Measurements from ENCODE around the gene ATXN1.

The ATXN1 gene

GRCh38 chr6:16292942-16293341 lies 468.3 kb downstream of the ATXN1 start:
- Histone ChIP-seq H3K9me3 (ENCODE audit: control insufficient read depth, low read length) (no peaks in the 10 kb centered on the region), H2BK5ac (ENCODE audit: low read depth, low read length, poor library complexity, severe bottlenecking) (no peak overlapping the region), H3K14ac (ENCODE audit: low read length in 2 of 2) (no peak overlapping the region), H2AFZ (ENCODE audit: low read depth, low read length) (no peak overlapping the region), H3K4me3 (ENCODE audit: insufficient read depth in 1 of 2, low read depth in 1 of 2, low read length in 2 of 2) (no peak overlapping the region), H3K27me3 (ENCODE audit: control insufficient read depth in 1 of 2, insufficient read depth in 1 of 2, low read length in 2 of 2) (no peaks in the 10 kb centered on the region), H2BK120ac (ENCODE audit: low read depth, low read length) (no peak overlapping the region), H3K9ac (ENCODE audit: low read length) (no peak overlapping the region), H3K4ac (ENCODE audit: low read depth in 1 of 2, low read length in 2 of 2) (no peak overlapping the region), H4K8ac (ENCODE audit: low read length) (no peak overlapping the region), H2BK12ac (ENCODE audit: low read length in 2 of 2) (no peak overlapping the region), H2AK5ac (ENCODE audit: low read length, severe bottlenecking) (no peak overlapping the region), H3K23ac (ENCODE audit: low read length in 2 of 2) (no peak overlapping the region), H3K27ac (ENCODE audit: low read length, poor library complexity, severe bottlenecking) (no peak overlapping the region), H2BK15ac (ENCODE audit: low read depth, poor library complexity, severe bottlenecking) (no peak overlapping the region), H3K18ac (ENCODE audit: low read depth in 1 of 2, low read length in 2 of 2) (no peak overlapping the region), H3K79me1 (replicated peaks; ENCODE audit: low read length, poor library complexity, severe bottlenecking) (no peaks in the 10 kb centered on the region), H3K4me1 (ENCODE audit: control insufficient read depth, insufficient read depth, low read depth, low read length) (no peaks in the 10 kb centered on the region), H3K4me2 (ENCODE audit: low read length, poor library complexity, severe bottlenecking) (no peak overlapping the region), H3K36me3 (ENCODE audit: control insufficient read depth in 1 of 2, insufficient read depth in 2 of 2, low read depth in 1 of 2, low read length in 2 of 2) (peaks cover 2 to 3% of the 10 kb centered on the region in 2 experiments), H4K91ac (ENCODE audit: low read length) (no peak overlapping the region)
- DNase-seq, result no peak
- 78% methylated on average over 8 of the region's 8 CpGs for WGBS

- Histone ChIP-seq H2BK120ac (ENCODE audit: low read depth, low read length) (no peak overlapping the region), H3K14ac (ENCODE audit: low read length in 2 of 2) (no peak overlapping the region), H4K91ac (ENCODE audit: low read length) (no peak overlapping the region), H3K4ac (ENCODE audit: low read depth in 1 of 2, low read length in 2 of 2) (no peak overlapping the region), H3K36me3 (ENCODE audit: control insufficient read depth in 1 of 2, insufficient read depth in 2 of 2, low read depth in 1 of 2, low read length in 2 of 2) (peaks cover 2 to 3% of the 10 kb centered on the region in 2 experiments), H3K4me2 (ENCODE audit: low read length, poor library complexity, severe bottlenecking) (no peak overlapping the region), H3K9me3 (ENCODE audit: control insufficient read depth, low read length) (no peaks in the 10 kb centered on the region), H3K9ac (ENCODE audit: low read length) (no peak overlapping the region), H2BK15ac (ENCODE audit: low read depth, poor library complexity, severe bottlenecking) (no peak overlapping the region), H3K4me1 (ENCODE audit: control insufficient read depth, insufficient read depth, low read depth, low read length) (no peaks in the 10 kb centered on the region), H2AFZ (ENCODE audit: low read depth, low read length) (no peak overlapping the region), H2AK5ac (ENCODE audit: low read length, severe bottlenecking) (no peak overlapping the region), H3K27me3 (ENCODE audit: control insufficient read depth in 1 of 2, insufficient read depth in 1 of 2, low read length in 2 of 2) (no peaks in the 10 kb centered on the region), H3K27ac (ENCODE audit: low read length, poor library complexity, severe bottlenecking) (no peak overlapping the region), H3K79me1 (replicated peaks; ENCODE audit: low read length, poor library complexity, severe bottlenecking) (no peaks in the 10 kb centered on the region), H3K23ac (ENCODE audit: low read length in 2 of 2) (no peak overlapping the region), H2BK12ac (ENCODE audit: low read length in 2 of 2) (no peak overlapping the region), H3K18ac (ENCODE audit: low read depth in 1 of 2, low read length in 2 of 2) (no peak overlapping the region), H3K4me3 (ENCODE audit: insufficient read depth in 1 of 2, low read depth in 1 of 2, low read length in 2 of 2) (no peak overlapping the region), H2BK5ac (ENCODE audit: low read depth, low read length, poor library complexity, severe bottlenecking) (no peak overlapping the region), H4K8ac (ENCODE audit: low read length) (no peak overlapping the region)
- no peak for DNase-seq
- WGBS, result 86% methylated on average over 5 of the region's 5 CpGs
These were observed 468.8 kb downstream of the ATXN1 start for GRCh38 chr6:16292432-16292831.

- Histone ChIP-seq H2AFZ (ENCODE audit: low read depth, low read length) (no peak overlapping the region), H2BK120ac (ENCODE audit: low read depth, low read length) (no peak overlapping the region), H3K27ac (ENCODE audit: low read length, poor library complexity, severe bottlenecking) (no peak overlapping the region), H3K27me3 (ENCODE audit: control insufficient read depth in 1 of 2, insufficient read depth in 1 of 2, low read length in 2 of 2) (no peaks in the 10 kb centered on the region), H4K8ac (ENCODE audit: low read length) (no peak overlapping the region), H3K4ac (ENCODE audit: low read depth in 1 of 2, low read length in 2 of 2) (no peak overlapping the region), H3K4me1 (ENCODE audit: control insufficient read depth, insufficient read depth, low read depth, low read length) (no peaks in the 10 kb centered on the region), H2BK15ac (ENCODE audit: low read depth, poor library complexity, severe bottlenecking) (no peak overlapping the region), H3K4me2 (ENCODE audit: low read length, poor library complexity, severe bottlenecking) (no peak overlapping the region), H3K14ac (ENCODE audit: low read length in 2 of 2) (no peak overlapping the region), H2BK12ac (ENCODE audit: low read length in 2 of 2) (no peak overlapping the region), H3K9me3 (ENCODE audit: control insufficient read depth, low read length) (no peaks in the 10 kb centered on the region), H2BK5ac (ENCODE audit: low read depth, low read length, poor library complexity, severe bottlenecking) (no peak overlapping the region), H2AK5ac (ENCODE audit: low read length, severe bottlenecking) (no peak overlapping the region), H3K79me1 (replicated peaks; ENCODE audit: low read length, poor library complexity, severe bottlenecking) (no peaks in the 10 kb centered on the region), H4K91ac (ENCODE audit: low read length) (no peak overlapping the region), H3K4me3 (ENCODE audit: insufficient read depth in 1 of 2, low read depth in 1 of 2, low read length in 2 of 2) (no peak overlapping the region), H3K23ac (ENCODE audit: low read length in 2 of 2) (no peak overlapping the region), H3K18ac (ENCODE audit: low read depth in 1 of 2, low read length in 2 of 2) (no peak overlapping the region), H3K36me3 (ENCODE audit: control insufficient read depth in 1 of 2, insufficient read depth in 2 of 2, low read depth in 1 of 2, low read length in 2 of 2) (peaks cover 2 to 3% of the 10 kb centered on the region in 2 experiments), H3K9ac (ENCODE audit: low read length) (no peak overlapping the region)
- DNase-seq, result no peak
- 95% methylated on average over 6 of the region's 6 CpGs for WGBS
These were observed 469.5 kb downstream of the ATXN1 start for GRCh38 chr6:16291739-16292138.

GRCh38 chr6:16288163-16288562 lies 473.1 kb downstream of the ATXN1 start:
- no peak overlapping the region for H4K91ac ChIP-seq (ENCODE audit: low read length)
- H3K9ac ChIP-seq (ENCODE audit: low read length), result no peak overlapping the region
- no peak overlapping the region for H2BK120ac ChIP-seq (ENCODE audit: low read depth, low read length)
- H3K9me3 ChIP-seq (ENCODE audit: control insufficient read depth, low read length), result no peaks in the 10 kb centered on the region
- peaks cover 16% of the 10 kb centered on the region for H3K4me1 ChIP-seq (ENCODE audit: control insufficient read depth, insufficient read depth, low read depth, low read length)
- H4K8ac ChIP-seq (ENCODE audit: low read length), result no peak overlapping the region
- peak overlapping the region in 1 of 2 experiments; percentile 10 for H3K4ac ChIP-seq (ENCODE audit: low read depth in 1 of 2, low read length in 2 of 2)
- no peaks in the 10 kb centered on the region for H3K27me3 ChIP-seq (ENCODE audit: control insufficient read depth in 1 of 2, insufficient read depth in 1 of 2, low read length in 2 of 2)
- H2AK5ac ChIP-seq (ENCODE audit: low read length, severe bottlenecking), result no peak overlapping the region
- 96% methylated on average over 26 of the region's 26 CpGs for WGBS
- no peak overlapping the region for H3K18ac ChIP-seq (ENCODE audit: low read depth in 1 of 2, low read length in 2 of 2)
- no peaks in the 10 kb centered on the region for H3K36me3 ChIP-seq (ENCODE audit: control insufficient read depth in 1 of 2, insufficient read depth in 2 of 2, low read depth in 1 of 2, low read length in 2 of 2)
- H3K14ac ChIP-seq (ENCODE audit: low read length in 2 of 2), result no peak overlapping the region
- no peak overlapping the region for H2BK15ac ChIP-seq (ENCODE audit: low read depth, poor library complexity, severe bottlenecking)
- no peak overlapping the region for H3K4me2 ChIP-seq (ENCODE audit: low read length, poor library complexity, severe bottlenecking)
- H2BK5ac ChIP-seq (ENCODE audit: low read depth, low read length, poor library complexity, severe bottlenecking), result no peak overlapping the region
- no peaks in the 10 kb centered on the region for H3K79me1 ChIP-seq (replicated peaks; ENCODE audit: low read length, poor library complexity, severe bottlenecking)
- DNase-seq, result no peak
- no peak overlapping the region for H3K27ac ChIP-seq (ENCODE audit: low read length, poor library complexity, severe bottlenecking)
- H2BK12ac ChIP-seq (ENCODE audit: low read length in 2 of 2), result no peak overlapping the region
- no peak overlapping the region for H3K23ac ChIP-seq (ENCODE audit: low read length in 2 of 2)
- H3K4me3 ChIP-seq (ENCODE audit: insufficient read depth in 1 of 2, low read depth in 1 of 2, low read length in 2 of 2), result no peak overlapping the region
- H2AFZ ChIP-seq (ENCODE audit: low read depth, low read length), result no peak overlapping the region
